SK-N-SH (cell line): ENCODE results near the gene LRMDA. TPM values are rescaled to one million over a fixed set of nuclear protein-coding genes. Genes with fewer than 3 reads are reported as not detected.

Experiments
- CTCF ChIA-PET: fragments of 300-600, 350-600 bp; formaldehyde crosslinking; extraction: SDS; loops from one replicate; lab custom pipeline; 2021; lab: Yijun Ruan, JAX
- POLR2A ChIA-PET: fragments of 350-600 bp; sonication (Branson Sonifier 250); formaldehyde crosslinking; extraction: SDS; loops from one replicate; lab custom pipeline; 2020; ENCODE audit warnings: antibody characterized with exemption, inconsistent platforms; lab: Yijun Ruan, JAX
- DNase-seq: peaks from one replicate; pipeline ENCODE4 v3.0.0; 2012
- H2AFZ ChIP-seq: fragments of 200-600 bp; sonication (generic); 2 replicates; pipeline ENCODE4 v1.8.1; 2016; ENCODE audit warnings: antibody characterized with exemption, mild to moderate bottlenecking, low read depth
- H3F3A ChIP-seq: fragments of 200-600 bp; sonication (generic); replicated peaks from 2 replicates; pipeline ENCODE3; 2016; ENCODE audit warnings: antibody characterized with exemption, mild to moderate bottlenecking; ENCODE audit not compliant: insufficient read depth
- H3K27ac ChIP-seq, 2 experiments: fragments of 200-500 bp in 1 of 2; fragments of 200-600 bp in 1 of 2; sonication (Bioruptor generic) in 1 of 2; sonication (generic), shearing (Covaris generic) in 1 of 2; 2 replicates each; pipeline versions ENCODE4 v1.5.1 to v1.6.1; 2014 to 2016; ENCODE audit warnings: low read depth in 2 of 2, inconsistent platforms in 1 of 2, low read length in 1 of 2, mild to moderate bottlenecking in 1 of 2, mixed read lengths in 1 of 2
- H3K27me3 ChIP-seq: fragments of 200-600 bp; sonication (generic), shearing (Covaris generic); 2 replicates; pipeline ENCODE4 v1.6.1; 2016; ENCODE audit warnings: mixed run types; ENCODE audit not compliant: insufficient read depth
- H3K36me3 ChIP-seq, 2 experiments: fragments of 200-500 bp in 1 of 2; fragments of 200-600 bp in 1 of 2; sonication (Bioruptor generic) in 1 of 2; sonication (generic) in 1 of 2; replicated peaks in 1 of 2; 2 replicates each; pipeline versions ENCODE3 to v1.5.1; 2014 to 2016; ENCODE audit warnings: low read length in 1 of 2, mild to moderate bottlenecking in 1 of 2; ENCODE audit not compliant: insufficient read depth in 2 of 2, control insufficient read depth in 1 of 2
- H3K4me1 ChIP-seq, 2 experiments: fragments of 200-500 bp in 1 of 2; fragments of 200-600 bp in 1 of 2; sonication (Bioruptor generic) in 1 of 2; sonication (generic), shearing (Covaris generic) in 1 of 2; 2 replicates each; pipeline versions ENCODE4 v1.5.1 to v1.6.1; 2014 to 2016; ENCODE audit warnings: low read depth in 1 of 2, low read length in 1 of 2, mixed run types in 1 of 2; ENCODE audit not compliant: insufficient read depth in 2 of 2, control insufficient read depth in 1 of 2
- H3K4me2 ChIP-seq: fragments of 200-600 bp; sonication (generic), shearing (Covaris generic); 2 replicates; pipeline ENCODE4 v1.6.1; 2017; ENCODE audit warnings: mixed run types
- H3K4me3 ChIP-seq, 2 experiments: fragments of 200-500 bp in 1 of 2; fragments of 200-600 bp in 1 of 2; sonication (Bioruptor generic) in 1 of 2; sonication (generic), shearing (Covaris generic) in 1 of 2; 2 replicates each; pipeline versions ENCODE4 v1.5.1 to v1.8.1; 2014 to 2016; ENCODE audit warnings: low read depth in 2 of 2, inconsistent platforms in 1 of 2, low read length in 1 of 2, mild to moderate bottlenecking in 1 of 2, mixed read lengths in 1 of 2, moderate library complexity in 1 of 2
- H3K79me2 ChIP-seq: fragments of 200-600 bp; sonication (generic); 2 replicates; pipeline ENCODE4 v1.8.1; 2017; ENCODE audit warnings: mild to moderate bottlenecking; ENCODE audit not compliant: insufficient read depth
- H3K9ac ChIP-seq: fragments of 200-600 bp; sonication (generic); 2 replicates; pipeline ENCODE4 v1.6.1; 2017; ENCODE audit warnings: mixed run types
- H3K9me2 ChIP-seq: fragments of 200-600 bp; sonication (generic); 2 replicates; pipeline ENCODE4 v1.6.1; 2017; ENCODE audit warnings: mixed run types
- H3K9me3 ChIP-seq: fragments of 200-600 bp; sonication (generic); 2 replicates; pipeline ENCODE4 v1.6.1; 2017; ENCODE audit warnings: mixed run types, mild to moderate bottlenecking, moderate library complexity
- H4K20me1 ChIP-seq: fragments of 200-600 bp; sonication (generic); 2 replicates; pipeline ENCODE4 v1.6.1; 2017; ENCODE audit warnings: mild to moderate bottlenecking, mixed run types; ENCODE audit not compliant: insufficient read depth
- CHD2 ChIP-seq: fragments of 150-350 bp; IDR thresholded peaks from 2 replicates; pipeline ENCODE4 v1.6.1; 2018; ENCODE audit warnings: low read length; ENCODE audit not compliant: partially characterized antibody
- FOXM1 ChIP-seq: IDR thresholded peaks from 2 replicates; pipeline ENCODE4 v1.4.0; 2012; ENCODE audit warnings: low read depth, mild to moderate bottlenecking
- GATA2 ChIP-seq: sonication (generic); formaldehyde crosslinking; IDR thresholded peaks from 2 replicates; pipeline ENCODE4 v1.5.0; 2020; ENCODE audit warnings: mild to moderate bottlenecking, missing genetic modification reagents
- IRF3 ChIP-seq: fragments of 150-350 bp; IDR thresholded peaks from 2 replicates; pipeline ENCODE4 v1.6.1; 2016; ENCODE audit warnings: mild to moderate bottlenecking, low read depth, low read length
- MEF2A ChIP-seq: IDR thresholded peaks from 2 replicates; pipeline ENCODE4 v1.4.0; 2012; ENCODE audit warnings: low read depth, borderline replicate concordance
- MXI1 ChIP-seq: IDR thresholded peaks from 2 replicates; pipeline ENCODE4 v1.6.1; 2012; ENCODE audit warnings: mild to moderate bottlenecking, low read depth, low read length, improper control_type of control experiment
- NFIC ChIP-seq: IDR thresholded peaks from 2 replicates; pipeline ENCODE4 v1.4.0; 2012; ENCODE audit warnings: borderline replicate concordance
- NRF1 ChIP-seq: IDR thresholded peaks from 2 replicates; pipeline ENCODE4 v1.6.1; 2012; ENCODE audit warnings: low read depth, mild to moderate bottlenecking, low read length
- POLR2AphosphoS5 ChIP-seq: IDR thresholded peaks from 2 replicates; pipeline ENCODE4 v1.6.1; 2012; ENCODE audit warnings: low read depth, low read length
- RAD21 ChIP-seq: IDR thresholded peaks from 2 replicates; pipeline ENCODE4 v1.6.1; 2012; ENCODE audit warnings: mild to moderate bottlenecking, low read length
- RCOR1 ChIP-seq: fragments of 150-350 bp; IDR thresholded peaks from 2 replicates; pipeline ENCODE4 v1.6.1; 2017; ENCODE audit warnings: antibody characterized with exemption, low read length
- SIN3A ChIP-seq: IDR thresholded peaks from 2 replicates; pipeline ENCODE4 v1.6.1; 2012; ENCODE audit warnings: low read depth, mild to moderate bottlenecking, low read length, moderate library complexity, borderline replicate concordance
- SMC3 ChIP-seq: IDR thresholded peaks from 2 replicates; pipeline ENCODE4 v1.6.1; 2012; ENCODE audit warnings: low read depth, low read length, improper control_type of control experiment
- TCF12 ChIP-seq: IDR thresholded peaks from 2 replicates; pipeline ENCODE4 v1.4.0; 2012
- TEAD4 ChIP-seq: IDR thresholded peaks from 2 replicates; pipeline ENCODE4 v1.4.0; 2012; ENCODE audit warnings: mild to moderate bottlenecking, borderline replicate concordance; ENCODE audit not compliant: insufficient read depth
- WGBS: methylation state at CpG from one replicate; pipeline ENCODE4 v1.1.6; 2017; ENCODE audit warnings: low lambda C conversion rate; 5-methylcytosine and 5-hydroxymethylcytosine counted together
- polyA plus RNA-seq, 3 experiments: library from polyadenylated mRNA; depleted of rRNA; stranded (reverse); fragments of >200 nt; gene quantifications; 2 replicates each; pipeline ENCODE4 v1.2.3, GENCODE V29; 2012
- TF ChIP-seq, protein P1 (sequence below): IDR thresholded peaks from 2 replicates; pipeline ENCODE4 v1.4.0; 2012; ENCODE audit warnings: low read depth, borderline replicate concordance

Gene LRMDA
- polyA plus RNA-seq, 1 of the 3 experiments (the other 2 are of a cell fraction): 0.95 TPM

- TF ChIP-seq IRF3 (no peak), TCF12 (no peak), POLR2AphosphoS5 (0 out of 2 replicates have a peak, but pooled peaks have one; percentile 2), SMC3 (no peak), GATA2 (no peak), MXI1 (no peak), NFIC (no peak), RAD21 (no peak)
- TF ChIP-seq, protein P1, sequence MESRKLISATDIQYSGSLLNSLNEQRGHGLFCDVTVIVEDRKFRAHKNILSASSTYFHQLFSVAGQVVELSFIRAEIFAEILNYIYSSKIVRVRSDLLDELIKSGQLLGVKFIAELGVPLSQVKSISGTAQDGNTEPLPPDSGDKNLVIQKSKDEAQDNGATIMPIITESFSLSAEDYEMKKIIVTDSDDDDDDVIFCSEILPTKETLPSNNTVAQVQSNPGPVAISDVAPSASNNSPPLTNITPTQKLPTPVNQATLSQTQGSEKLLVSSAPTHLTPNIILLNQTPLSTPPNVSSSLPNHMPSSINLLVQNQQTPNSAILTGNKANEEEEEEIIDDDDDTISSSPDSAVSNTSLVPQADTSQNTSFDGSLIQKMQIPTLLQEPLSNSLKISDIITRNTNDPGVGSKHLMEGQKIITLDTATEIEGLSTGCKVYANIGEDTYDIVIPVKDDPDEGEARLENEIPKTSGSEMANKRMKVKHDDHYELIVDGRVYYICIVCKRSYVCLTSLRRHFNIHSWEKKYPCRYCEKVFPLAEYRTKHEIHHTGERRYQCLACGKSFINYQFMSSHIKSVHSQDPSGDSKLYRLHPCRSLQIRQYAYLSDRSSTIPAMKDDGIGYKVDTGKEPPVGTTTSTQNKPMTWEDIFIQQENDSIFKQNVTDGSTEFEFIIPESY: no peak
These were observed 27.2 kb upstream of the LRMDA start (continued) for GRCh38 chr10:75403939-75404814.

DNA sequence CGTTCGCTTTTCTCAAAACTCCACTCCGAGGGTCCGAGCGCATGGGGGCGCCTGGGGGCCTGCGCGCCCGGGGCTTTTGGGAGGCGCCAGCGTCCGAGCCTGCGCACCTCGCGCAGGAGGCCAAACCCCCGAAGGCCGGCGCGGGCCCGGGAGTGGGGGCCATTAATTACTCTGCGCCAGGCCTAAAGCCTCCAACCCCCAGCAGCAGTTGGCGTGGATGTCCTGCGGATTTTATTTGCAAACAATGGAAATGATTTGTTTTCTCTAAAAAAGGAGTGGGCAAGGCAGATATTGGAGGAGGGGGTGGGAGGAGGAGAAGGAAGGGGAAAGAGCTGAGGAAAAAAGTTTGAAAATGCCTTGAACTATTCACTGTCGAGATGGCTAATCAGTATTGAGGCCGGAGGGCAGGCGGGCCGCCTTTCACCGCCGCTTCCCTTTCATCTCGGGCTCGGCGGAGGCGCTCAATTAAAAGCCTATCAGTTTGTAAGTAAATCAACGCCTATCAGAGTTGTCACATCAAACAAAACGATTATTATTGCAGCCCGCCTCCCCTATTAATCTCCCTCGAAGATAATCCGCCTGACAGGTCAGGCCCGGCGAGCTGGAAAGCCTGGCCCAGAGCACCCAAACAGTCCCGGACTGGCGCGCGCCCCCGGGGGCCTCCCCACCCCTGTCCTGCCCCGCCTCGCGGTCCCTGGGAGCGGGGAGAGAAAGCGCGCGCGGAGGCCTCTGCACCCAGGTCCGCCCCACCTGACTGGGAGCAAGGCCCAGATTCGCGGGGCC is 26.4 kb upstream of the LRMDA start:
- Histone ChIP-seq H3F3A (peaks cover 14% of the 10 kb centered on the region), H3K27me3 (no peaks in the 10 kb centered on the region), H3K4me3 (peak overlapping the region; percentile 82 to 96), H3K9ac (peak overlapping the region; percentile 88; the same call in 1 of the 2 replicates), H3K9me3 (no peaks in the 10 kb centered on the region), H4K20me1 (peaks cover 6% of the 10 kb centered on the region), H3K4me2 (peak overlapping the region; percentile 93), H3K36me3 (peaks cover 0 to 7% of the 10 kb centered on the region in 2 experiments), H3K9me2 (no peaks in the 10 kb centered on the region), H2AFZ (peak overlapping the region; percentile 87; the same call in 1 of the 2 replicates), H3K27ac (peak overlapping the region in 1 of 2 experiments; percentile 98; a peak in 1 of 4 replicates), H3K79me2 (peaks cover 31% of the 10 kb centered on the region), H3K4me1 (peaks cover 0 to 14% of the 10 kb centered on the region in 2 experiments; a peak in 1 of 4 replicates)
- WGBS: 69% methylated on average over 35 of the region's 56 CpGs
- ChIA-PET CTCF (interaction anchor here (0.9 to 1.9 kb wide), 4 partner anchors 354 to 1498 kb away, joined by 3 to 6 read pairs (median 3); no protein-coding TSS in a partner anchor), POLR2A (no interaction called here)
- peak; percentile 67 for DNase-seq
- TF ChIP-seq CHD2 (no peak), NRF1 (peak; percentile 50), TEAD4 (no peak), RCOR1 (no peak), FOXM1 (no peak), MEF2A (no peak), SIN3A (no peak)
